Measurements from ENCODE around the gene JAM3.

Gene JAM3

DNA sequence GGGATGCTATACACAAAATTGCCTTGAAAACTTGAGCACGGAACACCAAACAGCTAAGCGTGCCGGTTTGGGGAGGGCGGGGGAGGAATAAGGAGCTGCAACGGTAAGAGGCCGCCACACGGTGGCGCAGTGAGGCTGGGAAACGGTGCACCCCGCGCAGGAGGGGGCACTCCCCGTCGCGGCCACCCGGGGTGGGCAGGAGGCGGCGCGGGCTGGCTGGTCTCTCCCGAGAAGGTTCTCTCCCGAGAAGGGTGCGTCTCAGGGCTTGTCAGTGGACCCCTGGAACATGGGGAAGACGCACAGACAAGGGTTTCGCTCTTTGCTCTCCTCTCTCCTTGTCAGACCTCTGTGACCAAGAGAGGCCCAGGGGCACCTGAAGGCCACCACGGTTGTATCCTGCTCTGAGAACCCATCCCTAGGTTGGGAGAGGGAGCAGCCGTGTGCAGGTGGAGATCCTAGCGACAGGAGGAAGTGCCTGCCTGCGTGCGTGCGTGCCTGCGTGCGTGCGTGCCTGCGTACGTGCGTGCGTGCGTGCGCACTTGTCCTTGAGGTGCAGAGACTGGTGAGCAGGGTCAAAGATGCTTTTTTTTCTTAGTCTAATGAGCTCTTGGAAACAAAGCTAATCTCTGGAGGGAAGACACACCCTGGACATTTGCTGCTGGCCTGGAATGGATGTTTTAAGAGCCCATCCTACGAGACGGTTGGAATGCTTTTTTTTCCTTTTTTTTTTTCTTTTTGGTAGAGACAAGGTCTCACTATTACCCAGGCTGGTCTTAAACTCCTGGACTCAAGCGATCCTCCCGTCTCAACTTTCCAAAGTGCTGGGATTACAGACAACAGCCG is 18.1 kb upstream of the JAM3 start:
- Histone ChIP-seq H3K9me3 (ENCODE audit: control insufficient read depth, low read depth, low read length) (no peaks in the 10 kb centered on the region), H3K4me3 (ENCODE audit: low read length) (no peak overlapping the region), H3K36me3 (ENCODE audit: control insufficient read depth, low read depth, low read length) (no peaks in the 10 kb centered on the region), H3K27me3 (ENCODE audit: control insufficient read depth, insufficient read depth, low read length) (peaks cover 7% of the 10 kb centered on the region), H3K27ac (ENCODE audit: low read length) (no peak overlapping the region), H3K9ac (ENCODE audit: low read length) (no peak overlapping the region), H3K4me1 (ENCODE audit: control insufficient read depth, low read depth, low read length) (peaks cover 7% of the 10 kb centered on the region)

DNA sequence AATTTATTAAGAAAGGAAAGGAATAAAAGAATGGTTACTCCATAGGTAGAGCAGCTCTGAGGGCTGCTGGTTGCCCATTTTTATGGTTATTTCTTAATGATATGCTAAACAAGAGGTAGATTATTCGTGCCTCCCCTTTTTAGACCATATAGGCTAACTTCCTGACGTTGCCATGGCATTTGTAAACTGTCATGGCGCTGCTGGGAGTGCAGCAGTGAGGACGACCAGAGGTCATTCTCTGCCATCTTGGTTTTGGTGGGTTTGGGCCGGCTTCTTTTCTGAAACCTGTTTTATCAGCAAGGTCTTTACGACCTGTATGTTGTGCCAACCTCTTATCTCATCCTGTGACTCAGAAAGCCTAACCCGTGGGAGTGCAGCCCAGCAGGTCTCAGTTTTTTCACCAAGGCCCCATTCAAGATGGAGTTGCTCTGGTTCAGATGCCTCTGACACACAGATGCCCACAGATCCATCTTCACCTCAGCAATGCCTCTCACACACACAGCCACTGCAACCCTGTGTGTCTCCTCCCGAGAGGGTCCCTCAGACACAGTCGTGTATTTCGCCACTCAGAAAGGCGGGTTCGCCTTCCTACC is 16.4 kb upstream of the JAM3 start:
- Histone ChIP-seq H3K27me3 (ENCODE audit: control insufficient read depth, insufficient read depth, low read length) (peaks cover 7% of the 10 kb centered on the region), H3K27ac (ENCODE audit: low read length) (no peak overlapping the region), H3K36me3 (ENCODE audit: control insufficient read depth, low read depth, low read length) (no peaks in the 10 kb centered on the region), H3K9ac (ENCODE audit: low read length) (no peak overlapping the region), H3K4me1 (ENCODE audit: control insufficient read depth, low read depth, low read length) (peaks cover 7% of the 10 kb centered on the region), H3K4me3 (ENCODE audit: low read length) (no peak overlapping the region), H3K9me3 (ENCODE audit: control insufficient read depth, low read depth, low read length) (no peaks in the 10 kb centered on the region)

DNA sequence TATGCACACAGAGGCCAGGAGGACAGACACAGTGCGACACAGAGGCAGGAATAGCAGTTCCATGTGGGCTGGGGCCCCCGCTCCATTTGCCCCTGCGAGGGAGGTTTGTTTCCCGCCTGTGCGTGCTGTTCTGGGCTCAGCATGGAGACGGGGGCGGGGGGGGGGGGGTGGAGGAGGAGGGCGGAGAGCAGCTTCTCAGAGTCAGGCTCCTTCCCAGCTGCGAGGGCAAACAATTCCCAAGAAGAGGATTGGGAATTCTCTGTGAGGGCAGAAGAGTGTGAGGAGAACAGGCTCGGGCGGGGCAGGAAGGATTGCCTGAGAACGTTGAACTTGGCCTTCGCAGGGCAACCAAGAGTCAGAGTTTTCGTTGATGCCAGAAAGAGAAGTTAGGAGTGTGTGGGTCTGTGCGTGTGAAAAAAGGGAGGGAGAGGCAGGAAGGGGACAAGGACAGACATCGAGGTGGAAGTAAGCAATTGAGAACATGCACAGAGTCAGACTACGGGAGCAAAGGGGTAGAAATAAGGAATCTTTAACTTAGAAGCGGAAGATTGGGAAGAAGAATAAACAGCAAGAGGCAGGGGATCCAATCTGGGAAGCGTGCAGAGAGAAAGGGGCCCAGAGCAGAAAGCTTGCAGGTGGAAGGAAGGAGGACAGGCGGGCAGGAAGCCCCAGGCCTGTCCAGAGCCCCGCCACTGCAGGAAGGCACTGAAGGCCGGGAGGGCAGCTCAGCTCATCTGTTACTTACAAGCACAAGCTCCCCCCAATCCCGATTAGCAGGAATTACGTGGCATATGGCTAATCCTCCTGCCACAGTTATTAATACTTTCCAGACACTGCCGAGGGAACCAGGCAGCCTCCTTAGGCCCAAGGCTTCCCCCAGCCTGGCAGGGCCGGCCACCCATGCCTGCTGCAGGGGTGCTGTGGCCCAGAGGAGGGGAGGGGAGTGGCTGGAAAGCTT is 15.6 kb upstream of the JAM3 start:
- Histone ChIP-seq H3K27me3 (ENCODE audit: control insufficient read depth, insufficient read depth, low read length) (peaks cover 7% of the 10 kb centered on the region), H3K36me3 (ENCODE audit: control insufficient read depth, low read depth, low read length) (no peaks in the 10 kb centered on the region), H3K4me1 (ENCODE audit: control insufficient read depth, low read depth, low read length) (peaks cover 7% of the 10 kb centered on the region), H3K9me3 (ENCODE audit: control insufficient read depth, low read depth, low read length) (no peaks in the 10 kb centered on the region), H3K9ac (ENCODE audit: low read length) (no peak overlapping the region), H3K27ac (ENCODE audit: low read length) (no peak overlapping the region), H3K4me3 (ENCODE audit: low read length) (no peak overlapping the region)

DNA sequence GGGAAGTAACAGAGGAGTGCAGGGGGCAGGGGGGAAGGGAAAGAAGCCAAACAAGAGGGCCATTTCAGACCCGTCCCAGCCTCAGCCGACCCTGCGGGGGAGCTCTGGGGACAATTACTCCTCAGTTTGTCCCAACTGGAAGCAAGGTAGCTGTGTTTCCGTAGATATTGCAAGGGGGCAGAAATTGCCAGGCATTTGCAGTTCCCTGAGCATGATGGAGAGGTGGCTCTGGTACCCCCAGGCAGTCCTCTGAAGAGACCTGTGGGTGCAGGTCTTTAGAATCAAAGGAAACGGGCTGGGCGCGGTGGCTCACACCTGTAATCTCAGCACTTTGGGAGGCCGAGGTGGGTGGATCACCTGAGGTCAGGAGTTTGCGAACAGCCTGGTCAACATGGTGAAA is 13.8 kb upstream of the JAM3 start:
- peaks cover 3% of the 10 kb centered on the region for H3K27me3 ChIP-seq (ENCODE audit: control insufficient read depth, insufficient read depth, low read length)

DNA sequence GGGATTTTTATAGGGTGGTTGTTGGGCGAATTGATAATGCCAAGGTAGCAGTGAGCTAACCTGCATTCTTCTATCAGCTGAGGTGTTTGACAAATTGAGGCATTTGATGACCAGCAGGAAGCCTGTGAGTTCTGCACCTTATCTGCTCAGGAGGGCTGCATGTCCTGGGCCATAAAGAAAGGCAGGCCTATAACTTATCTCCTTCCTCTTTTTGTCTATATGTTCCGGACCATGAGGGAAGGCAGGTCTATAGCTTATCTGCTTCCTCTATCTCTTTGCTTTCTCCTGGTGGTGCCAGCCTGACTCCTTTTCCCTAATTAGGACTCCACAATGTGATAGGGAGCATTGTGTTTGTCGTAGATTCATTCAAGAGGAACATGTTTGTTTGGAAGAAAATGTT is 8.6 kb upstream of the JAM3 start:
- H3K9ac ChIP-seq (ENCODE audit: low read length) = no peak overlapping the region
- no peaks in the 10 kb centered on the region for H3K9me3 ChIP-seq (ENCODE audit: control insufficient read depth, low read depth, low read length)
- H3K27me3 ChIP-seq (ENCODE audit: control insufficient read depth, insufficient read depth, low read length) = no peaks in the 10 kb centered on the region
- H3K4me1 ChIP-seq (ENCODE audit: control insufficient read depth, low read depth, low read length) = no peaks in the 10 kb centered on the region
- H3K4me3 ChIP-seq (ENCODE audit: low read length) = no peak overlapping the region
- H3K36me3 ChIP-seq (ENCODE audit: control insufficient read depth, low read depth, low read length) = no peaks in the 10 kb centered on the region
- no peak overlapping the region for H3K27ac ChIP-seq (ENCODE audit: low read length)

More for the DNA sequence above, 13.8 kb upstream of the JAM3 start:
- H3K36me3 ChIP-seq (ENCODE audit: control insufficient read depth, low read depth, low read length) = no peaks in the 10 kb centered on the region
- peaks cover 7% of the 10 kb centered on the region for H3K4me1 ChIP-seq (ENCODE audit: control insufficient read depth, low read depth, low read length)
- H3K27ac ChIP-seq (ENCODE audit: low read length) = no peak overlapping the region
- no peak overlapping the region for H3K4me3 ChIP-seq (ENCODE audit: low read length)
- H3K9ac ChIP-seq (ENCODE audit: low read length) = no peak overlapping the region
- H3K9me3 ChIP-seq (ENCODE audit: control insufficient read depth, low read depth, low read length) = no peaks in the 10 kb centered on the region

DNA sequence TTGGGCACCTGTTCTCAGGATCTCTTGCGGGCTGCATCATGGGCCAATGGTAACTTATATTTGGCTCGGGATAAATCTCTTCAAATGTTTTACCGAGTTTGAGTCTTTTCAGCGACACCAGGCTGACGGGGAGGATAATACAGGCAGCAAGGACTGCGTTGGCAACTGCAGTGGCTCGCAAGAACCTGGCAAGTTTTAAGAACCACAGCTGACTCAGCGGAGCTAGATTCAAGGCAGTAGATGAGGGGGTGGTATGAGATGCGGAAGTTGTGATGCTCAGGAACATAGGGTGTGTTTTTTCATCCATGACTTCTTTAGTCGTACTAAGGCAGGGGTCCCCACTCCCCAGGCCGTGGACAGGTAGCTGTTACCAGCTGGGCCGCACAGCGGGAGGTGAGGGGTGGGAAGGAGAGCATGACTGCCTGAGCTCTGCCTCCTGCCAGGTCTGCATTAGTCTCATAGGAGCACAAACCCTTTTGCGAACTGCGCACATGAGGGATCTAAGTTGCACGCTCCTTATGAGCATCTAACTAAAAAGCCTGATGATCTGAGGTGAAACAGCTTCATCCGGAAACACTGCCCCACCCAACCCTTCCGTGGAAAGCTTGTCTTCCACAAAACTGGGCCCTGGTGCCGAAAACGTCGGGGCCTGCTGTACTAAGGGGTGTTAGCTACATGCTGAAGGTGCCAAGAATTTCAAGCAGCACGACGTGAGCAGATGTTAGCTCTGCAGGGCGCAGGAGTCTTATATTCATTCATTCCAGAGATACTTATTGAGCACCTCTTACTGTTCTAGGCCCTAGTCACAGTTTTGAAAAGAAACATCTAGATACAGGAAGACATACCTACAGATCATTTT is 6.4 kb upstream of the JAM3 start:
- Histone ChIP-seq H3K4me3 (ENCODE audit: low read length) (no peak overlapping the region), H3K27me3 (ENCODE audit: control insufficient read depth, insufficient read depth, low read length) (no peaks in the 10 kb centered on the region), H3K36me3 (ENCODE audit: control insufficient read depth, low read depth, low read length) (no peaks in the 10 kb centered on the region), H3K4me1 (ENCODE audit: control insufficient read depth, low read depth, low read length) (no peaks in the 10 kb centered on the region), H3K9me3 (ENCODE audit: control insufficient read depth, low read depth, low read length) (no peaks in the 10 kb centered on the region), H3K9ac (ENCODE audit: low read length) (no peak overlapping the region), H3K27ac (ENCODE audit: low read length) (no peak overlapping the region)

DNA sequence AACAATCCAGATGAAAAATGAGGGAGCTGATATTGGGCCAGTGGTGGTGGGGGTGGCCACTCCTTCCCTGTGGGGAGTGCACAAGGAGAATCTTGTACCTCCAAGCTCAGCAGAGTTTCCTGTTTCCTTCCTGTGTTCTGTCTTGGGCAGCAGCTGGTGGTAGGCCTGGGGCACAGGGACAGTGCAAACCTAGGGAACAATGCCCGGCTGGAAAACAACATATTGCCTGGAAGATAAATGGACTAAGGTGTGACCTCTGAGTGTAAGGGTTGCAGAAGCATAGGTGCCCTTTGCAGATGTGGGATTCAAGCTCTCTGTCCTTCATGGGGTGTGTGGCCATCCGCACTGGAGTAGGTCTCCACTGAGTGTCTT is 5.8 kb upstream of the JAM3 start:
- Histone ChIP-seq H3K4me1 (ENCODE audit: control insufficient read depth, low read depth, low read length) (no peaks in the 10 kb centered on the region), H3K36me3 (ENCODE audit: control insufficient read depth, low read depth, low read length) (no peaks in the 10 kb centered on the region), H3K9me3 (ENCODE audit: control insufficient read depth, low read depth, low read length) (no peaks in the 10 kb centered on the region), H3K4me3 (ENCODE audit: low read length) (no peak overlapping the region), H3K27ac (ENCODE audit: low read length) (no peak overlapping the region), H3K27me3 (ENCODE audit: control insufficient read depth, insufficient read depth, low read length) (no peaks in the 10 kb centered on the region), H3K9ac (ENCODE audit: low read length) (no peak overlapping the region)

DNA sequence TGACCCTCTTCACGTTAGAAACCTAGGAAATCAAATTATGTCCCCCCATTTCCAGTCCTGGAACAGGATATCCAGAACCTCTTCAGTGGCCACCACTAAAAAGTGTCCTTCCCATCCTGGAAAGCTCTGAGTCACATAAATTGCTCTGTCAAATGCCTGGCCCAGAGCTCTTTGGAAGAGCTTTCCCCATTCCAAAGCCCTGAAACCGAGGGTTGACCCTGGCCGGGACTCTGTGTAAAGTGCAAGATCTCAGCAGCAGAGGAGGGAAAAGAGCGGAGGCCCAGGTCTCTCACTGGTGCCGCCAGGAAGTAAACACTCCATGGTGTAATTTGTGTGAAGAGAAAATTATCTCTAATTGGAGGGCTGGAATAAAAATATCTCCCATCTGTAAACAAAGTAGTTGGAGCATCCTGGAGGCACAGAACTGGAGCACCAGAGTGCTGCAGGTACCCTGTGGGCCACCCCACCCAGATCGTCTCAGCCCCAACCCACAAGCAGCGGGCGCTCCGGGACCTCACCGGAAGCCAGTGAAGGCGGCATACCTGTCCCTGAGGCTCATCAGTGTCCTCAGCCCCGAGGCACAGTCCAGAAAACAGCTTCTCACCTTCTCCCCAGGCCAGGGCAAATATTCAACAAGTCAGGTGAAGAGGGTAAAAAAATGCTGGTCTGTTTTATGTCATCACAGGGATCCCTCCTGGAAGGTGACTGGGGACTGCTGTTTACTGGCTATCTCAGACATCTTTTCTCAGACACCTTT is 4.7 kb upstream of the JAM3 start:
- Histone ChIP-seq H3K9ac (ENCODE audit: low read length) (no peak overlapping the region), H3K27ac (ENCODE audit: low read length) (no peak overlapping the region), H3K27me3 (ENCODE audit: control insufficient read depth, insufficient read depth, low read length) (no peaks in the 10 kb centered on the region), H3K36me3 (ENCODE audit: control insufficient read depth, low read depth, low read length) (no peaks in the 10 kb centered on the region), H3K4me1 (ENCODE audit: control insufficient read depth, low read depth, low read length) (no peaks in the 10 kb centered on the region), H3K4me3 (ENCODE audit: low read length) (no peak overlapping the region), H3K9me3 (ENCODE audit: control insufficient read depth, low read depth, low read length) (no peaks in the 10 kb centered on the region)

DNA sequence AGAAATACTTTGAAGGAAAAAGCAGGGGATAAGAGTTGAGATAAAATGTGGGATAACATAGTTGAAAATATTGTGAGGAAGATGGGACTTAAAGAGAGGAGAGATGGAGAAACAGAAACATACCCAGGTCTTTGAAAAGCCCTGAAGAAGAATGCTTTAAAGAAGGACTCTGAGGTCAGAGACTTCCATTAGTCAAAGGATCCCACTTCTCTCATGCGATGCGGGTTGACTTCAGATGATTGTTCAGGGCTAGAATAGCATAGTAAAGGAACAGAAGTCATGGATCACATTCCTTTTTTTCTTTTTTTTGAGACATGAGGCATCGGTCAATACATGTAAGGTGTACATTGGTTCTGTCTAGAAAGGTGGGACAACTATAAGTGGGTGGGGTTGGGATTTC is 3.5 kb upstream of the JAM3 start:
- H3K27me3 ChIP-seq (ENCODE audit: control insufficient read depth, insufficient read depth, low read length) = peaks cover 9% of the 10 kb centered on the region
- no peak overlapping the region for H3K9ac ChIP-seq (ENCODE audit: low read length)
- H3K4me1 ChIP-seq (ENCODE audit: control insufficient read depth, low read depth, low read length) = peaks cover 7% of the 10 kb centered on the region
- no peaks in the 10 kb centered on the region for H3K9me3 ChIP-seq (ENCODE audit: control insufficient read depth, low read depth, low read length)
- H3K36me3 ChIP-seq (ENCODE audit: control insufficient read depth, low read depth, low read length) = no peaks in the 10 kb centered on the region
- no peak overlapping the region for H3K4me3 ChIP-seq (ENCODE audit: low read length)
- no peak overlapping the region for H3K27ac ChIP-seq (ENCODE audit: low read length)

DNA sequence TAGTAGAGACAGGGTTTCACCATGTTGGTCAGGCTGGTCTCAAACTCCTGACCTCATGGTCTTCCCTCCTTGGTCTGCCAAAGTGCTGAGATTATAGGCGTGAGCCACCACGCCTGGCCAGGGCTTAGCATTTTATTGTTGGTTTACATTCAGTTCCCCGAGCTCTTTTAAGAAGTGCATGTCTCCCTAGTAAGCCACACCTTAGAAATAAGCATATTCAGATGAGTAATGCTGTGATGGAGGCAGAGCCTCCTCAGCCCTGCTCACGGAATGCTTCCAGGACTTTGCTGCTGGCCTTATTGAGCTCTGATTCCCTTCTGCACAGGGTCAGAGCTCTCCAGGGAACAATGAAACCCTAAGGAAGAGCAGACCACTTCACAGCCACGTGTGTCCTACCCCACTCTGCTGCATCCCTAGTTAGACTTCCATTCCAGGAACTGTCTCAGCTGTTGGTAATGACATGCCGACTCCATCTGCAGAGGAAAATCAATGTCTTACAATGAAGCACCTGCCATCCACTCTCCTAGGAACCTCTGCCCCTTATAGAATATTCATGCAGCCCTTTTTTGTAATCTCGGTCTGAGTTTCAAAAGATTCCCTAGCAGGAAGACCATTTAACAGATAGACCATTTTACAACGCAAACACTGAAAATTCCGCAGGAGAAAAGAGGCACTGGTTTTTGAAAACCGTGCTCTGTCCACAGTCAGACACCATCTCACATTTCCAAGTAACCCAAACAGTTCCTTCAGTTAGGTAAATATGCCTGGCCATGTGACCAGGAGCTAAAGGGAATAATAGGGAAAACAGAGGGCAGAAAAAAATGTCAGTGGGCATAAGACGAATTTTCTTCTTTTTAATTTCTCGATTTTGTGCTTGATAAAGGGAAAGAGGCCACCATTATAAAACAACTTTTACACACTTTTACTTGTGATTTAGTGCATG is 1.7 kb upstream of the JAM3 start:
- Histone ChIP-seq H3K4me1 (ENCODE audit: control insufficient read depth, low read depth, low read length) (peaks cover 7% of the 10 kb centered on the region), H3K4me3 (ENCODE audit: low read length) (no peak overlapping the region), H3K9me3 (ENCODE audit: control insufficient read depth, low read depth, low read length) (no peaks in the 10 kb centered on the region), H3K9ac (ENCODE audit: low read length) (no peak overlapping the region), H3K27ac (ENCODE audit: low read length) (no peak overlapping the region), H3K36me3 (ENCODE audit: control insufficient read depth, low read depth, low read length) (no peaks in the 10 kb centered on the region), H3K27me3 (ENCODE audit: control insufficient read depth, insufficient read depth, low read length) (peaks cover 13% of the 10 kb centered on the region)
